ENCODE results near the gene KRT16.
"Not testable (repeated sequence)": the region's sequence is repeated elsewhere in the genome, so short reads cannot be mapped to it uniquely, and the experiment has no call there.

The KRT16 gene

GRCh38 chr17:41619036-41619926 lies 6.7 kb upstream of the KRT16 start:
- no peak for DNase-seq (ENCODE audit: low spot score)
- in situ Hi-C loops (cut with MboI; ENCODE audit: low pct_unique_long_range_greater_than_20kb, low sequenced_read_pairs, unreplicated experiment): no loop called here
- TF ChIP-seq, protein P1, sequence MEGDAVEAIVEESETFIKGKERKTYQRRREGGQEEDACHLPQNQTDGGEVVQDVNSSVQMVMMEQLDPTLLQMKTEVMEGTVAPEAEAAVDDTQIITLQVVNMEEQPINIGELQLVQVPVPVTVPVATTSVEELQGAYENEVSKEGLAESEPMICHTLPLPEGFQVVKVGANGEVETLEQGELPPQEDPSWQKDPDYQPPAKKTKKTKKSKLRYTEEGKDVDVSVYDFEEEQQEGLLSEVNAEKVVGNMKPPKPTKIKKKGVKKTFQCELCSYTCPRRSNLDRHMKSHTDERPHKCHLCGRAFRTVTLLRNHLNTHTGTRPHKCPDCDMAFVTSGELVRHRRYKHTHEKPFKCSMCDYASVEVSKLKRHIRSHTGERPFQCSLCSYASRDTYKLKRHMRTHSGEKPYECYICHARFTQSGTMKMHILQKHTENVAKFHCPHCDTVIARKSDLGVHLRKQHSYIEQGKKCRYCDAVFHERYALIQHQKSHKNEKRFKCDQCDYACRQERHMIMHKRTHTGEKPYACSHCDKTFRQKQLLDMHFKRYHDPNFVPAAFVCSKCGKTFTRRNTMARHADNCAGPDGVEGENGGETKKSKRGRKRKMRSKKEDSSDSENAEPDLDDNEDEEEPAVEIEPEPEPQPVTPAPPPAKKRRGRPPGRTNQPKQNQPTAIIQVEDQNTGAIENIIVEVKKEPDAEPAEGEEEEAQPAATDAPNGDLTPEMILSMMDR (IDR thresholded peaks at IDR 0.05; ENCODE audit: extremely low read depth, insufficient read depth, missing control alignments): no peak

- TF ChIP-seq, protein P1 (IDR thresholded peaks at IDR 0.05; ENCODE audit: extremely low read depth, insufficient read depth, missing control alignments): no peak
- in situ Hi-C loops (cut with MboI; ENCODE audit: low pct_unique_long_range_greater_than_20kb, low sequenced_read_pairs, unreplicated experiment): no loop called here
Measured at GRCh38 chr17:41618341-41619035, 5.9 kb upstream of the KRT16 start.

DNA sequence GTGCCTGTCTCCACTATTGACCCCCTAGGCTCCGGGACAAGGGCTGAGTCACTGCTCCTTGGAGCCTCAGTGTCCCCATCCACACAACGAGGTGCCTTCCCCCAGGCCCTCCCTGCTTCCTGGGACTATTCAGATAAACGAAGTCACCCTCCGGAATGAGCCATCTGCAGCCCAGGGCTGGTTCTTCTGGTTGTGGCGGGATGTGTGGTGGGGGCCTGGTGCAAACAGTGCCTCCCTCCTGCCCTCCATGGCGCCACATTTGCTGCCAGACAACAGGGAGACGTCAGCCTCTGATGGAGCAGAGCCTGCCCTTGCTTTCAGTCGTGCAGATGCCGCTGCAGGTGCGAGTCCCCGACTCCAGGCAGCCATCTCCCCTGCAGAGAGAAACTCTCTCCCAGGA lies 5.1 kb upstream of the KRT16 start:
- TF ChIP-seq, protein P1 (IDR thresholded peaks at IDR 0.05; ENCODE audit: extremely low read depth, insufficient read depth, missing control alignments): no peak
- in situ Hi-C loops (cut with MboI; ENCODE audit: low pct_unique_long_range_greater_than_20kb, low sequenced_read_pairs, unreplicated experiment): no loop called here
- DNase-seq (ENCODE audit: low spot score): no peak

More at GRCh38 chr17:41618341-41619035, 5.9 kb upstream of the KRT16 start:
- DNase-seq (ENCODE audit: low spot score): no peak

DNA sequence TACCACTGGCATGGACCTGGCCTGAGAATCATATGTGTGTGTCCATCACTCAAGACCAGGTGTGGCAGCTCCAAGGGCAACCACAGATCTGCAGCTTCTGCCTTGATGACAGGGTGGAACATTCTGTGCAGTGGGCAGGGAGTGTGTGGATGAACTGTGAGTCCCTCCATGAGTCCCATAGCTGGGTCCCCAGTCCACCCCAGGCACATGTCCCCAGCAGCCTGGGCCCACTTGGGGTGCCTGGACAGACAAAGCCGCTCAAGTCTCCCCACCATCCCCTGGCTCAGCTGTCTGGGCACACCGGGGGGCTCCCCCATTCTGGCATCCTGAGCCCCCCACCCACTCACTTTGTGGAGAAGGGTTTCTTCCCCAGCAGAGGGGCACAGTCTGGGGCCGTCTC lies 4.6 kb upstream of the KRT16 start:
- TF ChIP-seq, protein P1 (IDR thresholded peaks at IDR 0.05; ENCODE audit: extremely low read depth, insufficient read depth, missing control alignments): no peak
- DNase-seq (ENCODE audit: low spot score): no peak
- in situ Hi-C loops (cut with MboI; ENCODE audit: low pct_unique_long_range_greater_than_20kb, low sequenced_read_pairs, unreplicated experiment): no loop called here

GRCh38 chr17:41616486-41616885 lies 3.9 kb upstream of the KRT16 start:
- in situ Hi-C loops (cut with MboI; ENCODE audit: low pct_unique_long_range_greater_than_20kb, low sequenced_read_pairs, unreplicated experiment); DNase-seq (ENCODE audit: low spot score): not testable (repeated sequence)

DNA sequence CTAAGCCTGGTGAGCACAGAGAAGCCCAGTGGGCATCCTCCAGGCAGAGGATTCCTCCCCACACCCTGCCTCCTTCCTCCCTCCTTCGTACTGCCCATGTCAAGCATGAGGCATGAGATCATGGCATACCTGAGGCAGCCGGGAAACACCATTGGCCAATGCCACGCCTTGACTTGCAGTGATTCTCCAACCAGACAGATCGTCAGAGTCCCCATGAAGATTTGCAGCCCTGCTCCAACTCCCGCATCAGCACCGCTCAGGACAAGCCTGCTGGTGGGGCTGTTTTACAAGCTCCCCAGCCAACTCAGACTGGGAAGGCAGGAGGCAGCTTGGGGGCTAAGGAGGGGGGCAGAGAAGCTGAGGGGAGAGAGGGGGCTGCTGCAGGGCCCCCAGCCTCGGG lies 2.9 kb upstream of the KRT16 start:
- TF ChIP-seq, protein P1 (IDR thresholded peaks at IDR 0.05; ENCODE audit: extremely low read depth, insufficient read depth, missing control alignments): no peak
- DNase-seq (ENCODE audit: low spot score): no peak
- in situ Hi-C loops (cut with MboI; ENCODE audit: low pct_unique_long_range_greater_than_20kb, low sequenced_read_pairs, unreplicated experiment): no loop called here

DNA sequence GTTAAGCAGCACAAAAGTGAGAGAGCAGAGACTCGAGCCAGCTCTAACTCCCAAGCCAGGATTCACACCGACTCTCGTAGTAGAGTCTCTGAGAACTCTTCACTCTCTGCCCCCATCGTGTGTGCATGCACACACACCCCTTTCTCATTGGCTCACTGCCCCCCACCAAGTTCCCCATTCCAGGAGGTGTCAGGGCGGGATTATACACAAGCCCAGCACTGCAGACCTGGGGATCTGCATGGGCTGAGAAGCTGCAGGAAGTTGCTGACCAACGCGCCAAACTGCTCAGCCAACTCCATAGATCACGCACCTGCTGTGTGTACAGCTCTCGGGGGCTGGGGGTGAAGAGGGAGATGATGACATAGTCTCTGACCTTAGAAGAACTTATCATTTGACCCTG lies 2.2 kb upstream of the KRT16 start:
- DNase-seq (ENCODE audit: low spot score); in situ Hi-C loops (cut with MboI; ENCODE audit: low pct_unique_long_range_greater_than_20kb, low sequenced_read_pairs, unreplicated experiment): not testable (repeated sequence)
